SH-SY5Y (cell line): ENCODE measurements around the gene FAM151B.

Experiments used
- GATA2 ChIP-seq: IDR thresholded peaks from 2 replicates; pipeline ENCODE4 v1.6.1; 2011; ENCODE audit warnings: mild to moderate bottlenecking, low read depth, low read length
- GATA3 ChIP-seq: IDR thresholded peaks from 2 replicates; pipeline ENCODE4 v1.6.1; 2011; ENCODE audit warnings: low read depth, mild to moderate bottlenecking, low read length, moderate library complexity

GRCh38 chr5:80463269-80463668 lies 24.6 kb upstream of the FAM151B start:
- TF ChIP-seq GATA2 = no peak
- no peak for TF ChIP-seq GATA3
